PFSK-1 (cell line): ENCODE results near the gene ARHGAP25.

Source experiments
- POLR2AphosphoS5 ChIP-seq: IDR thresholded peaks from 2 replicates; pipeline ENCODE4 v1.6.1; 2012; ENCODE audit warnings: low read depth, mild to moderate bottlenecking, control low read depth, low read length, moderate library complexity
- TF ChIP-seq, protein P1 (sequence below), 2 experiments: IDR thresholded peaks; 2 replicates each; pipeline versions ENCODE4 v1.6.1 to v1.8.0; 2011 to 2012; ENCODE audit warnings: low read depth in 2 of 2, low read length in 2 of 2, control low read depth in 1 of 2, inconsistent platforms in 1 of 2, mild to moderate bottlenecking in 1 of 2, moderate library complexity in 1 of 2; ENCODE audit not compliant: insufficient read depth in 1 of 2

DNA sequence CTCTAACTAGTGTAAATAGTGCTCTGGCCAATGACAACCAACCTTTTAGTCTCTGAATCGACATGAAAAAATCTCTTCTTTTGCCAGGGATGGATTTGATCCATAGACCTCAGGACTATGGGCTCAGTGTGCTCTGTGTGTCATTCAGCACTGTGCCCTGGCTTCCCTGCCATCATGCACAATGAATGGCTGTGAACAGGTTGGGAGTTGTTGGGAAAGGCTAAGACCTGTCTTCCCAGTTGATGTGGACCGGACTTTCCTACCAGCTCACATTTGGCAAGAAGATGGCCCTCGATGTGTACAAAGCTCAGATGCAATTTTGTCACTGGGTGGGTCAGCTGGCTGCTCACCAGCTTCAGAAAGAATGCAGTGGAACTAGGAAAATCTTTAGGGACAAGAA is 26.0 kb upstream of the ARHGAP25 start:
- TF ChIP-seq POLR2AphosphoS5, result no peak
- TF ChIP-seq, protein P1, sequence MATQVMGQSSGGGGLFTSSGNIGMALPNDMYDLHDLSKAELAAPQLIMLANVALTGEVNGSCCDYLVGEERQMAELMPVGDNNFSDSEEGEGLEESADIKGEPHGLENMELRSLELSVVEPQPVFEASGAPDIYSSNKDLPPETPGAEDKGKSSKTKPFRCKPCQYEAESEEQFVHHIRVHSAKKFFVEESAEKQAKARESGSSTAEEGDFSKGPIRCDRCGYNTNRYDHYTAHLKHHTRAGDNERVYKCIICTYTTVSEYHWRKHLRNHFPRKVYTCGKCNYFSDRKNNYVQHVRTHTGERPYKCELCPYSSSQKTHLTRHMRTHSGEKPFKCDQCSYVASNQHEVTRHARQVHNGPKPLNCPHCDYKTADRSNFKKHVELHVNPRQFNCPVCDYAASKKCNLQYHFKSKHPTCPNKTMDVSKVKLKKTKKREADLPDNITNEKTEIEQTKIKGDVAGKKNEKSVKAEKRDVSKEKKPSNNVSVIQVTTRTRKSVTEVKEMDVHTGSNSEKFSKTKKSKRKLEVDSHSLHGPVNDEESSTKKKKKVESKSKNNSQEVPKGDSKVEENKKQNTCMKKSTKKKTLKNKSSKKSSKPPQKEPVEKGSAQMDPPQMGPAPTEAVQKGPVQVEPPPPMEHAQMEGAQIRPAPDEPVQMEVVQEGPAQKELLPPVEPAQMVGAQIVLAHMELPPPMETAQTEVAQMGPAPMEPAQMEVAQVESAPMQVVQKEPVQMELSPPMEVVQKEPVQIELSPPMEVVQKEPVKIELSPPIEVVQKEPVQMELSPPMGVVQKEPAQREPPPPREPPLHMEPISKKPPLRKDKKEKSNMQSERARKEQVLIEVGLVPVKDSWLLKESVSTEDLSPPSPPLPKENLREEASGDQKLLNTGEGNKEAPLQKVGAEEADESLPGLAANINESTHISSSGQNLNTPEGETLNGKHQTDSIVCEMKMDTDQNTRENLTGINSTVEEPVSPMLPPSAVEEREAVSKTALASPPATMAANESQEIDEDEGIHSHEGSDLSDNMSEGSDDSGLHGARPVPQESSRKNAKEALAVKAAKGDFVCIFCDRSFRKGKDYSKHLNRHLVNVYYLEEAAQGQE (IDR thresholded peaks at IDR 0.05; ENCODE audit: insufficient read depth in 1 of 2, low read depth in 2 of 2, low read length in 2 of 2), result no peak
